ENCODE data around the gene SDK1.

The SDK1 gene

GRCh38 chr7:4010923-4011656, 710.0 kb downstream of the SDK1 start:
- DNase-seq (ENCODE audit: low read depth, low spot score), result no peak

DNA sequence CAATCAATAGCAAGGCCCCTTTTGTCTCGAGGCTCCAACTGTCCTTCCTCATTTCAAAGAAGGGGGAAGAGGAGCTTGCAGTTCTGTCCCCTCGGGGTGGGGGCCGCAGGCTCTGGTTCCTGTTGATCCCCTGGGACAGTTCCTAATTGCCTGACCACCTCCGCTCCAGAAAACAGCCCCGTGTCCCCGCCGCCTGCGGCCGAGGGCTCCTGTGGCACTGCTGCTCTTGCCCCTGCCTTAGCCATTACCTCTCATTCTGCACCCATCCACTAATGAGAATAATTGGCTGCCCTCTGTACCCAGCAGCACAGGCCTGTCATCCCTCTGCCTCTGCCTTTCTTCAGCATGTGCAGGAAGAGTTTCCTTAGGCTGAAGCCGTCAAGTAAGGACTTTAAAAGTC, 712.7 kb downstream of the SDK1 start:
- DNase-seq (ENCODE audit: low read depth, low spot score), result no peak

GRCh38 chr7:4014346-4015050, 713.4 kb downstream of the SDK1 start:
- no peak for DNase-seq (ENCODE audit: low read depth, low spot score)

- no peak for DNase-seq (ENCODE audit: low read depth, low spot score)
These were observed 714.3 kb downstream of the SDK1 start for GRCh38 chr7:4015371-4015770.

DNA sequence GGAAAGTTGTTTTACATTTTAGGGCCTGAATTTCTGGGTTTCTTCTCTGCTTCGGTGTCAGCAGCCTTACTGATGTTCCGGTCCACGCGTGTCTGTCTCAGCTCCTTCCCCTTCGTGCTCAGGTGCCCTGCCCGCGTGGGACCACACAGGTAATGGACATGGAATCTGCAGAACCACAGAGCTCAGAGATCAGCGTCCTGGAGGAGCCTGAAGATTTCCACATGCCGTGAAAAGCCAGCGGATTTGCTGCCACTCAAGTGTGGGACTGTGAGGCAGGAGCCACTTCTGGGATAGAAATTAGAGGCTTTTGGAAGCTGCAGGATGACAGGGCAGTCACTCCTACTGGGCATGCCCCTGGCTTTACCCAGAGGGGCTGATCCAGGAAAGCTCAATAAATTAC, 714.9 kb downstream of the SDK1 start:
- no peak for DNase-seq (ENCODE audit: low read depth, low spot score)

DNA sequence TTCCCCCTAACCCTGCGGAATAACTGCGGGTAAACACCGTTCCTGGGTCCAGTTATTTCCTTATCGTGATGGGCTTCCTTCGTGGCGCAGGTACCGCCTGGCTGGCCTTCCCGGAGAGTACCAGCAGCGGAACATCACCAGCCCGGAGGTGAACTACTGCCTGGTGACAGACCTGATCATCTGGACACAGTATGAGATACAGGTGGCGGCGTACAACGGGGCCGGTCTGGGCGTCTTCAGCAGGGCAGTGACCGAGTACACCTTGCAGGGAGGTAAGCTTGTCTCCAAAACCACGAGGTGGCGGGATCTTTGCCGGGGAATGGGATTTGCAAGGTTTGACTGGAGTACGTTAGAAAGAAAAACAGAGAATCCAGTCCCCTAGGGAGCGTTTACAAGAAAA, 716.0 kb downstream of the SDK1 start:
- DNase-seq (ENCODE audit: low read depth, low spot score), result no peak

DNA sequence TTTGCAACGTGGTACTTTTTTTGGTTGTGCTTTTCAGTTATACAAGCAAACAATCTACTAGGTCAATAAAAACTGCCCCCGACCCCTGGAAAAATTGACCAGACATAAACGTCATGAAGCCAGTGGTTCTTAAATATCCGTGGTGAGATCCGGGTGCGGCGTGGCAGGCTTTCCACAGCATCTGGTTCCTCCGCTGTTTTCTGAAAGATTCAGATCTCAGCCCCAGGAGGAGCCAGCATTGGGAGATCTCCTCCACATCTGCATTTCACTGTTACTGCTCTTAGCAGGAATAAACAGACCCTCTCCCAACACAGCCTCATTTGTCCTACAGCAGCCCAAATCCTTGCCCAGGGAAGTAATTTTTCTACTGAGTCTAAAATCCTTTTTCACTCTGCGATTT, 716.7 kb downstream of the SDK1 start:
- no peak for DNase-seq (ENCODE audit: low read depth, low spot score)

- DNase-seq (ENCODE audit: low read depth, low spot score), result no peak
These were observed 717.7 kb downstream of the SDK1 start for GRCh38 chr7:4018601-4019316.

GRCh38 chr7:4020086-4020485, 719.0 kb downstream of the SDK1 start:
- no peak for DNase-seq (ENCODE audit: low read depth, low spot score)

DNA sequence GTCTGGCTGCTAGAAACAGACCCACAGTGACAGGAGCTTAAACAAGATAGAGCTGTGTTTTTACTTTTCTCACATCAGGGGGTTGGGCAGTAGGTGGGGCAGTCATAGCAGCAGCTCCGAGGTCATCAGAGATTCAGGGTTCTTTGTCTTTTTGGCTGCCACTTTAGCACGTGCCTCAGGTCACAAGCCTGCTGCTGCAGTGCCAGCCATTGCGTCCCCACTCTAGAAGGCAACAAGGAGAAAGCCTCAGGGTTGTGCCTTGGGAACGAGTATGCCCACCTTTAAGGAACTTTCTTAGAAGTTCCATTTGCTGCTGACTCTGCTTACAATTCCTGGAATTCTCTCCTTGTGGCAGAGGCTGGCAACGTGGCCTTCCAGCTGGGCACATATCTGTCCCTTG, 720.4 kb downstream of the SDK1 start:
- no peak for DNase-seq (ENCODE audit: low read depth, low spot score)

DNA sequence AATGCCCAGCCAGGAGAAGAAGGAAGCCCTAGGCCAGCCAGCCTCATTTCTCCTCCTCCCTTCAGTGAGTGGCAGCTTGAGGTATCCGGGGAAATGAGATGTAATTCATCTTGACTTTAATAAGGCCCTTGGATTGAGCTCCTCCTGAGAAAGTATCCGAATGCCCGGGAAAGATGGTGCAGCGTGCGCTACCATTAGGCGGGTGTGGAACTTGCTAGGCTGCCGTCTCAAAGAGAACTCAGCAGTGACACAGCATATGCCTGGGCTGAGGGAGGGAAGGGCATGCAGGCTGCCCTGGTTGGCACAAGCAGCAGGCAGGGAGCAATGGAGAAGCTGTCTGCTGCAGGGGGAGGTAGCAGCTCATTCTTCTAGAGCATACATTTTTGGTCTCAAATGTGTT, 721.2 kb downstream of the SDK1 start:
- DNase-seq (ENCODE audit: low read depth, low spot score), result no peak

- no peak for DNase-seq (ENCODE audit: low read depth, low spot score)
These were observed 722.5 kb downstream of the SDK1 start for GRCh38 chr7:4023502-4023901.

DNA sequence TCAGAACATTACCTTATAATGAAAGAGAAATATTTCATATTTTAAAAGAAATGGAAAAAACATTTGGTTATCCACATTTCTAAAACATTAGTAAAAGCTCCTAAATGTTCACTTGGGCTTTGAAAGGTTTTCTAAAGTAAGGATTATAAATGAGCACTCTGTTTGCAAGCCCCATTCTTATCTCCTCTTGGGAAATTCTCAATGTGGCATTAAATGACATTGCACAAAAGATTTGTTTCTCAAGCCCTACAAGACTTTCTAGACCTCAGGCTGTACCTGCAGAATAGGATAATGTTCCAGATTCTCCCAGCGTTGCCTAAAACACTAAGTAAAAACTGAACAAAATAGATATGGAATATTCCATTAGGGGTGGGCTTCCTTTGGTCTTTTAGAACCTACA, 723.1 kb downstream of the SDK1 start:
- no peak for DNase-seq (ENCODE audit: low read depth, low spot score)

- DNase-seq (ENCODE audit: low read depth, low spot score), result no peak
These were observed 723.8 kb downstream of the SDK1 start for GRCh38 chr7:4024806-4025205.

DNA sequence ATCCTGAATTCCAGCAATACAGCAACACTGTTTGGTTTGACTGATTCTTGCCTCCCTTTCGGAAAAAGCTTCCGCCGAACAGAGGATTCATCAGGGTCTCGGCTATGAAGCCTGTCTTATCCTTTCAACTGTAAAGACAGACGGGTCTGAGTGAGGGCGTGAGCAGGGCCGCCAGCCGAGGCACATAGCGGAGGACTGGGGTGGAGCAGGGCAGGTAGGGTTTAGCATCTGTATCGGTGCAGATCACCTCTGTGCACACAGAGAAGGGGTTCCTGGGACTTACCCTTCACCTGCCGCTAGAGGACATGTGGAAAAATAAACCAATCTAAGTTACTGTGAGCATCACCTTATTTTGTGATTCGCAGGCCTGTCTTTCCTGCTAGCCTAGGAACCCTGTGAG, 724.2 kb downstream of the SDK1 start:
- no peak for DNase-seq (ENCODE audit: low read depth, low spot score)

GRCh38 chr7:4025694-4026615, 724.9 kb downstream of the SDK1 start:
- no peak for DNase-seq (ENCODE audit: low read depth, low spot score)

DNA sequence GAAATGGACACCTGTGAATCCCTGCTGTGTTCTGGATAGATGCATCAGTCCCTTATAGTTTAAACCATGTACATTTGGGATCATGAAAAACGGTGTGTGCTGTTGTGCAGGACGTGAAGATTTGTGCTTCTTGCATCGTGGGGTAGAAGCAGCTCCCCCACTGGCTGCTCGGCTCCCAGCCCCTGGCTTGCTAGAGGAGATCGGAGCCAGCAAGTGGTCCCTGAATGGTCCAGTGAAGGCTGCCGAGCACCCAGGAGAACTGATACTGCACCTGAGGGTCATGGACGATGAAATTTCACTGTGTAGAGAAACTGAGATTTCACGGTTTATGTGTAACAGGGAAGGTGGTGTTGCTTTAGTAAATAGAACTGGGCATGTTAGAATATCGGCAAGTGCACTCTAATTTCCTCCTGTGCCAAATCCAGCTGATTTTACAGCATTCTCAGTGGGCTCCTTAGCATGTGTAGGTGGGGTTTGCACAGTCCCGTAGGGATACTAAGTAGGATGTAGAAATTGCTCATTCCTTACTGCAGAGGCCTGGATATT, 726.0 kb downstream of the SDK1 start:
- DNase-seq (ENCODE audit: low read depth, low spot score), result no peak

DNA sequence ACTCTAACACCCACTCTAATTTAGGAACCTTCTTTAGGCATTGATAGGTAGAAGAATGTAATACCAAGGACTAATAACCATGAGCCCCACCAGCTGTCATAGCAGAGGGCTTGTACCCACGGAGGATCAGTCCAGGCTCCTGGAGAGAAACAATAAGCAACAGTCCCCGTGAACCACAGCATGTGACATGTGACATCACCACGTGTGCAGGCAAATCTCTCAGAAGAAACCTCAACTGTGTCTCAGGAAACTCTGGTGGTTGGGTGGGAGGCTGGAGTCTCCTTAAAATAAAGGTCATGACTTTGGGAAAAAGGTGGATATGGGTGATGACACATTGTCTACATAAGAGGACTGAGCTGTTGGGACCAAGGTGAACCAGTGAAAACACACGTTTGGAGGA, 727.2 kb downstream of the SDK1 start:
- no peak for DNase-seq (ENCODE audit: low read depth, low spot score)

GRCh38 chr7:4029941-4030340, 728.9 kb downstream of the SDK1 start:
- DNase-seq (ENCODE audit: low read depth, low spot score), result no peak

DNA sequence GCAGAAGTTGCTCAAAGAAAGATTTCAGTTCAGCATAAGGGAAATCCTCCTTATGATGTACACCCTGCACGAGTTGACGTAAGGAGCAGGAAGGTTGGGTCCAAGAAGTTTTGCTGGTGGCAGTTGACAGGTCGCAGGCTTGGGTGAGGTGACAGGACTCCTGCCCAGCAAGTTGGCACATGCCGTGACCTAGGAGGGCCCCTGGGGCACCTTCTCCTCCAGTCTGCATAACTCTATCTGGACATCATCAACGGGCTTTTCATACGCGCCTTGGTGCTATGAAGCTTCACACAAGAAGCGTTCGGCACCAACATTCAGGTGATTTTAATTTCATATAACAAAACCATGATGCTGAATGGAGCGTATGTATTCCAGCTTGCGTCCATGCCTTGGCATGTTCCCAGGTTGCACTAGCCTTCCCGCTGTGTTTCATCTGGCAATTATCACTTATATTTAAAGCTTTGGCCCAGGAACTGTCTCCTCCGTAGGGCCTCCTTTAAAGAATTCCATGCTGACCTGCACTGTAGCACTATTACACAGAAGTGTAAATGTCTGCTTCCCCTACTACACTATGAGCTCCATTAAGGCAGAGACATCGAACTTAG, 729.4 kb downstream of the SDK1 start:
- no peak for DNase-seq (ENCODE audit: low read depth, low spot score)

GRCh38 chr7:4033996-4034395, 732.9 kb downstream of the SDK1 start:
- no peak for DNase-seq (ENCODE audit: low read depth, low spot score)

Data from astrocyte of the hippocampus (primary cell).